Measurements from ENCODE around the gene NDUFC1.

Gene NDUFC1

DNA sequence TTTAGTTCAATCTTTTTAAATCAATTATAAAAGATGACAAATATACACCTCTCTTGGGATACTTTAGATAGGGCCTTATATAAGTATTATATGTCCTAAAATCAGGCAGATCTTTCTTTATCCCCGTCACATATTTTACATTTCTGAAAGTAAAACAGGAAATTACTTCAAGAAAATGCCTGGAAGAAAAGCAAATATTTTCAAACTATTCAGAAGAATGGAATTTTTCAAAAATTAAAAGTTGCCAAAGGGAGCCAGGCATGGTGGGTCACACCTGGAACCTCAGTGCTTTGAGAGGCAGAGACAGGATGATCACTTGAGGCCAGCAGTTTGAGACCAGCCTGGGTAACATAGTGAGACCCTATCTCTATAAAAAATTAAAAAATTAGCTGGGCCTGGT is 56.7 kb downstream of the NDUFC1 start:
- DNase-seq: no peak

DNA sequence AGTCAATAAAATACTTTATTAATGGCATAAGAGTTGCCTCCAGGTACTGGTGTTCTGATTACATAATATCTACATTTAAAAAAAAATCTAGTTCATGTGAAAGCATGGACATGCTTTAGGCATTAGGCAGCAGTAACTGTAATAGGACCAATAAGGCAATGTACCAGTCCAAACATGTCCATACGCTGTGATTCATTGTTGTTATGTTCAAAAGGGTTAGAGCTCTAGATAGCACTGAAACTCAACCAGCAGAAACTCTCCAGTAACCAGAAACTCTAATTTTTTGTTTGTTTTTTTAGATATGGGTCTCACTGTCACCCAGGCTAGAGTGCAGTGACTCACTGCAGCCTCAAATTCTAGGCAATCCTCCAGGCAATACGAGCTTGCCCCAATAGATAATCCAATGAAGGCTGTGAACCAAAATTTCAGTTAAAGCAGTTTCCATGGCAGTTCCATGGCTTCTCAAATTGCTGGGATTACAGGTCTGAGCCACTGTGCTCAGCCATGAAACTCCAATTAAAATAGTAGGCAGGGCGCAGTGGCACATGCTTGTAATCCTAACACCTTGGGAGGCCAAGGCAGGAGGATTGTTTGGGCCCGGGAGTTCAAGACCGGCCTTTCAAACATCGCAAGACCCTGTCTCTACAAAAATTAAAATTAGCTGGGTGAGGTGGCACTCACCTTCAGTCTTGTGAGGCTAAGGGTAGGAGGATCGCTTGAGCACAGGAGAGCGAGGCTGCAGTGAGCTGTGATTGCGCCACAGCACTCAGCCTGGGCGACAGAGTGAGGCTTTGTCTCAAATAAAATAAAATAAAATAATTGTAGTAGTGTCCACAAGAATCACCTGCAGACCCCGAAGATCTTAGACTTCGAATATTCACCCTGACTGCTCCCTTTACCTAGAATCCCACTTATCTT is 58.6 kb downstream of the NDUFC1 start:
- no peak for DNase-seq

DNA sequence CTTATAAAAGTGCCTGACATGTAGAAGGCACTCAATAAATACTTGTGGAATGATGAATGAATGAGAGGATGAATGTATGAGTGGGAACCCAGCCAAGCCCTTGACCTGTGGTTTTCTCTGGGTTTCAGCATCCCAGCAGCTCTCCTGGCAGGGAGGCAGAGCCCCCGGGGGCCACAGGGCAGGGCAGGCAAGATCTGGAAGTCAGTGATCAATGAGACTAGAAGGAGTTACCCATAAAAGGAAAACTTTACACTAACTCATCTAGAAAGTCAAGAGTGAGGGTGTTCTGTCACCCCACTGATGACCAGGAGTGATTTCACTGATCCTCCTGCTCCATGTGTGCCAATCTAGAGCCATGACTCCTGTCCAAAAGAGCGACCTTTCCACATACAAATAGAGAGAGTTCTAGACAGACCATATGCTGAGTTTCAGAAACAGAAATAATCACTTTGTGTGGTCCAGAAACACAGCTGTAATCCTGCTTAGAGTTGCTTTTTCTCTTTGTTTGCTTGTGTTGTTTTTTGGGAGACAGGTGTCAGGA is 59.7 kb downstream of the NDUFC1 start:
- no peak for DNase-seq

DNA sequence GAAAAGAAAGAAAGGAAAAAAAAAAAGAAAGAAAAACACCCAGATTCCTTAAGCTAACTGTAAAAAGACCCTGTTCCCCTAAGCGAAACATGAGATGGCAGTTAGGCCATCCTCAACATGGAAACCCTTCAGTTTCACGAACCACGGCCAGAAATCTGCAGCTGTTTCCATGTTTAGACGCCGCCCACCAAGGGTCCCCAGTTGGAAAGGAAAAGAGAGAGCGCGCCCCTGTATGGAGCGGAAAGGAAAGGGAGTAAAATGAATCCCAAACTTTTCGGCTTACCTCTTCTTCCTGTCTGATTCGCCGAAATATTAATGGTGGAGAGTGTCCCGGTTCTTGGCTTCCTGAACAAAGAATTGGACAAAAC is 60.5 kb downstream of the NDUFC1 start:
- DNase-seq: no peak

DNA sequence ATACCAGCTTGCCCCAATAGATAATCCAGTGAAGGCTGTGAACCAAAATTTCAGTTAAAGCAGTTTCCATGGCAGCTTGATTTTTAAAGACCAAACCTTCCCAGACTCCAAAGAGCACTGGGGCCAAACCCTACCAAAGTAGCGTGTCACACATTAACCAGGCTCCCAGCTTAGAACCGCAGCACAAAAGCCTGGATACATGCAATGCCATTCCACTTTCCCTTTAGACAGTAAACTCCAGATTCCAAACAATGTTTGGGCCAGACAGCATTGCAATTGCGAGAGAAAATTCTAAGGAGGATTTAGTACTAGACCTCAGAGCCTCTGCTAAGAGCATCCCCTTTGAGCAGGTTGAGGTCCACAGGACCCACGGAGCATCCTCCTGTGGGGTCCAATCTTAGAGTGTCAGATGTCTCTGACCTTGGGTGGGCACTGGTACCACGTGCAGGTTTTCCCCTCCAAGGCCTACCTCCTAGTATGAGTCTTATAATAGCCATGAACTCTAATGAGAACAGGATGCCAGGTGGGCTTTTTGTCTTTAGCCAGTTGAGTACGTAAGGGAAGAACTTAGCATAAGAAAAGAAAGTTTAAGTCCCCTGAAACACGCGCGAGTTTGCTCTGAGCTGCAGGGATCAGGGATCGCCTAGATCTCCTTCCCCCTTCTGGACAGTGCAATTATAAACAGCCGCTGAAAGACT is 61.0 kb downstream of the NDUFC1 start:
- no peak for DNase-seq
